GM19238 (cell line): ENCODE measurements around the gene KL.
A peak's percentile ranks its signal among the peaks of the same experiment; 100 is the strongest.

Experiments used
- DNase-seq: peaks from one replicate; pipeline ENCODE4 v3.0.0; 2011; ENCODE audit warnings: low spot score; ENCODE audit not compliant: insufficient read length

Gene KL

DNA sequence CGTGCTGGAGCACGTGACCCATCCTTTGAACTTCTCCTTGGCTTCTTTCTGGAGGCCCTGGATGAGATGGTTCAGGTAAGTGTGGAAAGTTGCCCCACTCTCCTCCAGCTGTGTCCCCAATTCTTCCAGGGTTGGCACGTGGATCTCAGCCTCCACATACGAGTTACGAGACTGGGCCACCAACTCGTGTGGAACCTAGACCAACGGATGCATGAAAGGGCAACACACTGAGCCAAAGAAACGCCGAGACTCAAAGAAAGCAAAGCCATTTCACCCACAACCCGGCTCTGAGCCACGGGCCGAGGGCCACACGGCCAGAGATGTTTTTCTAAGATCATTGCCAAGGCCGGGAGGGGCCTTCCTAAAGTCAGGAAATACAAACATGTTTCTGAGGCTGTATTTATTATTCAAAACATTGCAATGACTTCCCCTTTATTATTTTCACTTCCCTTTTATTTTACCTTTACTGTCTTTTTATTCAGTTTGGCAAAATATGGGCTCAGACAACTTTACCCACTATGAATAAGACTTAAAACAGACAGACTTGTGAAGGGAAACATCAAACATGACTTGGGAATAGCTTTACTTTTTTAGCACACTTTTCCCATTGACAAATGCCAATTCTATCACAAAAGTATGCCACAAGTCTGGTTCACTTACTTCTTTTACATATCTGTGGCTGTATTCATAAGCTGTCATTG lies 94.6 kb downstream of the KL start:
- peak; percentile 15 for DNase-seq

DNA sequence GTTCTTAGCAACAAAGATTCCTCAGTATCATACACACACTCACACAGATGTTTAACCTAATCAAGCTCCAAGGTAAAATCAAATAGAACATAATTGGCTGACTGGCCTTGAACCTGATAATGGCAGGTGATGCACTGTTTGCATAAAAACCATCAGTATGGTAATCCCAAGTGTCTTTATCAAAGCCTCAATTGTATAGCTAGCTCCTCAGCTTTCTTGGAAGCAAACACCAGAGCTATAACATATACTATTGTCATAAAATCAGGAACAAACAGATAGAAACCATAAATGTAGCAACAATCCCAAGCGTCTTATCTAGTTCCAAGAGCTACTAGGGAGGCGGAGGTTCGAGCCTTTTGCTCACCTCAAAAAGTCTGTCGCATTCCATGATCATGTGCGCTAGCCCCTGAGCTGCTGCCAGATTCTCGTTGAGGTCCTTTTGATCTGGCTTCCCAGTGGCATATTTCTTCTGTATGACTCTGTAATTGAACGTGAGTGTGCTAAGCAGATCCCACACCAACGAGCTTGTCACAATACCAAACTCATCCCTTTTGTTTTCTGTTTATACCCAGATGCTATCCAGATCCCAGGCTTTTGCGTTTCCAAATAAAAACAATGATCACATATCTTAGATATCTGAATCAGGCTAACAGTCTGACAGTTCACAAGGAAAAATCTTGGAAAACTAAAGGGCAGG lies 95.3 kb downstream of the KL start:
- DNase-seq: no peak

DNA sequence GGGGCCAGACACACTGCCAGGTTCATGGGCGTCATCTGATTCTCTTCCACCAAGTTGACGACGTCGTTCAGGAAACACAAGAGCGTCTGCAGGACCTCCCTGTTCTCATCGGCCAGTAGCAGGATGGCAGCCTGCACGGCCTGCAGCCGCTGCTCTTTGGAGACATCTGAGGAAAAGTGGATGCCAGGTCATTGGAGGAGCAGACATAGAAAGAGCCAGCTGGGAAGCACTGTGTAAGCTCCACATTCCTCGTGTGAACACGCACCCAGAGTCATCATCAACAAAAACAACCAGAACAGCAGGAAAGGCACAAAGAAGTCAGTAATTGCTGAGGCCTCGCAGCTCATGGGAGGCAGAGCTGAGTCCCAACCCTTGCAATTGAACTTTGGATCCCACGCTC lies 96.5 kb downstream of the KL start:
- DNase-seq: no peak

DNA sequence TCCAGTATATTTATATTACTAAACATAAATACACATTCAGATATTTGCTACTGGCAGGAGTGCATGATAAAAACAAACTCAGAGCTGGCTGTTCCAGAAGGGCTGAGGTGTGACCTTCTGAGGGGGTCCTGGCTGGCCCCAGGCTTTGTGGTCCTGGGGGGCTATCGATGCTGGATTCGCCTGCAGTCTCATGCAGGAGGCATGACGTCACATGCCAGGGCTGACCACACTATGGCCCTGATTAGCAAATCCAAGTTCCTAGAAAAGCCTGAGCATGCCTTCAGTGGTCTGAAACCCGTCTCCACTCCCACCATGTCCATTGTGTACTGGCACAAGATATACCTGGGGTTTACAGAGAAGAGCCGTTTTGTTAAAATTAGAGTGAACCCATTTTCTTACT lies 97.9 kb downstream of the KL start:
- DNase-seq: no peak

DNA sequence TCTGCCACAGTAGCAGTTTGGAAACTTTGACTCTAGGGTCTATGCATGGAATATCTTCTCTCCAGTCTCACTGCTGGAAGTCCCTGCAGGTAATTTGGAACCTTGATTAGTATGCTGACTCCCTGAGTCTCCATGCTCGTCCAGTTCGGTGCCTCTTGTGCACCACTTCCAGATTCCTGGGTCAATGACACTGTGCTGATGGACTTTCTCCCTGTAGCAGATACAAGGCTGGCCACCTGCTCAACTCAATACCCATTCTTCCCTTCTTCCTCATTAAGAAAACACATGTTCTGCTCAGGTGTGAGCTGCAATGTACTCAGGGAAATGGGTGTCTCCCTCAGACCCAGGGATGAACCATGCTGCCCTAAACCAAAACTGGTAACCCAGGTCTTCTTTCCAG lies 99.1 kb downstream of the KL start:
- DNase-seq: no peak
